CD14-positive monocyte (primary cell): Measurements from ENCODE around the gene IFNK. TPM values are rescaled to one million over a fixed set of nuclear protein-coding genes. Genes with fewer than 3 reads are reported as not detected.

ENCODE experiments used
- DNase-seq, 3 donors: peaks; one replicate each; pipeline ENCODE4 v3.0.0-alpha.2; 2011 to 2022
- H2AFZ ChIP-seq: 2 replicates; pipeline ENCODE4 v1.6.0; 2012; ENCODE audit warnings: mild to moderate bottlenecking, low read depth, low read length, inconsistent platforms; ENCODE audit not compliant: insufficient read depth, poor library complexity, severe bottlenecking
- H3K27ac ChIP-seq, 2 donors: 1 replicate in 1 of 2; 2 replicates in 1 of 2; pipeline ENCODE4 v1.5.1; 2012 to 2013; ENCODE audit warnings: low read length in 2 of 2, control low read depth in 1 of 2, inconsistent platforms in 1 of 2, low read depth in 1 of 2, mild to moderate bottlenecking in 1 of 2
- H3K27me3 ChIP-seq, 2 donors: one replicate each; pipeline versions ENCODE4 v1.6.0 to v1.6.1; 2011 to 2013; ENCODE audit warnings: low read length in 2 of 2; ENCODE audit not compliant: control insufficient read depth in 2 of 2, insufficient read depth in 2 of 2
- H3K36me3 ChIP-seq, 2 donors: replicated peaks in 1 of 2; 1 replicate in 1 of 2; 2 replicates in 1 of 2; pipeline versions ENCODE4 v1.5.1 to v1.6.1; 2012 to 2013; ENCODE audit warnings: low read length in 2 of 2, control low read depth in 1 of 2, inconsistent platforms in 1 of 2, mild to moderate bottlenecking in 1 of 2; ENCODE audit not compliant: insufficient read depth in 2 of 2, control insufficient read depth in 1 of 2
- H3K4me1 ChIP-seq, 2 donors: 1 replicate in 1 of 2; 2 replicates in 1 of 2; pipeline versions ENCODE4 v1.5.1 to v1.6.1; 2012 to 2013; ENCODE audit warnings: low read length in 2 of 2, control low read depth in 1 of 2, inconsistent platforms in 1 of 2, mild to moderate bottlenecking in 1 of 2, moderate library complexity in 1 of 2; ENCODE audit not compliant: insufficient read depth in 2 of 2, control insufficient read depth in 1 of 2
- H3K4me2 ChIP-seq: replicated peaks from 2 replicates; pipeline ENCODE3; 2012; ENCODE audit warnings: low read length, moderate library complexity, mild to moderate bottlenecking; ENCODE audit not compliant: poor library complexity, severe bottlenecking; ENCODE audit errors: extremely low read depth
- H3K4me3 ChIP-seq, 3 experiments: fragments of 200-600 bp in 1 of 3; sonication (generic) in 1 of 3; replicated peaks in 1 of 3; 1 replicate in 2 of 3; 2 replicates in 1 of 3; pipeline ENCODE4 v1.5.1; 2011 to 2013; ENCODE audit warnings: low read length in 3 of 3, mild to moderate bottlenecking in 3 of 3, control low read depth in 2 of 3, low read depth in 2 of 3, inconsistent platforms in 1 of 3, moderate library complexity in 1 of 3
- H3K79me2 ChIP-seq: 2 replicates; pipeline ENCODE4 v1.6.0; 2012; ENCODE audit warnings: mild to moderate bottlenecking, control low read depth, inconsistent platforms, low read length, moderate library complexity; ENCODE audit not compliant: insufficient read depth
- H3K9ac ChIP-seq: 2 replicates; pipeline ENCODE4 v1.6.0; 2017; ENCODE audit warnings: low read length, mild to moderate bottlenecking; ENCODE audit not compliant: insufficient read depth, poor library complexity, severe bottlenecking
- H3K9me3 ChIP-seq, 2 donors: replicated peaks in 1 of 2; 1 replicate in 1 of 2; 2 replicates in 1 of 2; pipeline versions ENCODE4 v1.5.1 to v1.6.1; 2012 to 2013; ENCODE audit warnings: low read length in 2 of 2, control low read depth in 1 of 2; ENCODE audit not compliant: control insufficient read depth in 1 of 2, insufficient read depth in 1 of 2
- H4K20me1 ChIP-seq: 2 replicates; pipeline ENCODE4 v1.6.0; 2012; ENCODE audit warnings: mild to moderate bottlenecking, low read length, control low read depth, moderate library complexity; ENCODE audit not compliant: insufficient read depth
- H3K27ac Mint-ChIP-seq, 7 donors: one replicate each; pipeline ENCODE4 v1.8.0; 2020; ENCODE audit warnings: mild to moderate bottlenecking in 7 of 7, mixed read lengths in 7 of 7, moderate library complexity in 6 of 7, inconsistent platforms in 2 of 7
- H3K27me3 Mint-ChIP-seq, 3 donors: one replicate each; pipeline ENCODE4 v1.8.0; 2021 to 2022; ENCODE audit warnings: low read depth in 3 of 3, mild to moderate bottlenecking in 3 of 3, mixed read lengths in 3 of 3, moderate library complexity in 3 of 3, inconsistent platforms in 1 of 3
- H3K36me3 Mint-ChIP-seq, 2 donors: one replicate each; pipeline ENCODE4 v1.8.0; 2020; ENCODE audit warnings: mixed read lengths in 2 of 2, inconsistent platforms in 1 of 2, mild to moderate bottlenecking in 1 of 2
- H3K4me1 Mint-ChIP-seq: one replicate; pipeline ENCODE4 v1.8.0; 2020; ENCODE audit warnings: mild to moderate bottlenecking, mixed read lengths
- H3K4me3 Mint-ChIP-seq, 2 donors: one replicate each; pipeline ENCODE4 v1.8.0; 2020; ENCODE audit warnings: mild to moderate bottlenecking in 2 of 2, mixed read lengths in 2 of 2, moderate library complexity in 1 of 2
- H3K9me3 Mint-ChIP-seq, 7 donors: one replicate each; pipeline ENCODE4 v1.8.0; 2020 to 2022; ENCODE audit warnings: mixed read lengths in 7 of 7, mild to moderate bottlenecking in 6 of 7, moderate library complexity in 6 of 7, inconsistent platforms in 2 of 7
- CTCF ChIP-seq: fragments of 200-600 bp; IDR thresholded peaks from one replicate; pipeline ENCODE4 v1.8.0; 2022; ENCODE audit warnings: antibody characterized with exemption, mild to moderate bottlenecking
- WGBS: methylation state at CpG from one replicate; pipeline ENCODE4 v1.1.5; 2013; ENCODE audit warnings: missing lambda C conversion rate; ENCODE audit not compliant: insufficient coverage; 5-methylcytosine and 5-hydroxymethylcytosine counted together
- intact Hi-C, 2 donors: fragments of 100-400 bp; cut with micrococcal nuclease; formaldehyde crosslinking; loops; one replicate each; pipeline versions ENCODE4 v1.15.0 to v1.15.1; 2023
- polyA plus RNA-seq, 3 donors: library from polyadenylated mRNA; depleted of rRNA in 1 of 3; unstranded in 2 of 3; stranded (reverse) in 1 of 3; fragments of 300-500 nt in 2 of 3; fragments of >200 nt in 1 of 3; fragmentation: Illumina TruSeq in 2 of 3; gene quantifications; 1 replicate in 2 of 3; 2 replicates in 1 of 3; pipeline ENCODE4 v1.2.3, GENCODE V29; 2012 to 2021

IFNK gene
- polyA plus RNA-seq, 3 donors = not detected

- H3K4me3 ChIP-seq = no peak overlapping the region
Measured at GRCh38 chr9:27537027-27537435, 12.9 kb downstream of the IFNK start.

GRCh38 chr9:27537756-27538155, 13.7 kb downstream of the IFNK start:
- Histone ChIP-seq H3K9me3 (no peaks in the 10 kb centered on the region), H2AFZ (no peak overlapping the region), H3K27ac (no peak overlapping the region), H3K4me1 (peaks cover 29% of the 10 kb centered on the region in 2 donors), H3K4me2 (no peak overlapping the region), H3K79me2 (no peaks in the 10 kb centered on the region), H3K9ac (no peak overlapping the region), H3K36me3 (peaks cover 46 to 83% of the 10 kb centered on the region in 2 donors), H4K20me1 (peaks cover 30% of the 10 kb centered on the region), H3K27me3 (no peaks in the 10 kb centered on the region), H3K4me3 (no peak overlapping the region)
- H3K27ac Mint-ChIP-seq = peak overlapping the region in 2 of 7 donors; percentile 7 to 54
- intact Hi-C loops = loop anchor here in 1 of 2 donors (2.0 kb wide), 1 partner anchor 207 kb away; no protein-coding TSS in a partner anchor
- no peak for TF ChIP-seq CTCF
- no peak for DNase-seq
- no peaks in the 10 kb centered on the region for H3K27me3 Mint-ChIP-seq
- H3K4me3 Mint-ChIP-seq = no peak overlapping the region
- peaks cover 42% of the 10 kb centered on the region for H3K4me1 Mint-ChIP-seq
- no peaks in the 10 kb centered on the region for H3K9me3 Mint-ChIP-seq
- H3K36me3 Mint-ChIP-seq = peaks cover 70 to 82% of the 10 kb centered on the region in 2 donors
- no CpG with 5 or more reads among the region's 1 CpG for WGBS

More at GRCh38 chr9:27537027-27537435, 12.9 kb downstream of the IFNK start:
- no peaks in the 10 kb centered on the region for H3K27me3 Mint-ChIP-seq
- H3K4me1 Mint-ChIP-seq = peaks cover 42% of the 10 kb centered on the region
- H3K4me3 Mint-ChIP-seq = no peak overlapping the region
- H3K27ac ChIP-seq = no peak overlapping the region
- peaks cover 66 to 79% of the 10 kb centered on the region in 2 donors for H3K36me3 Mint-ChIP-seq
- H2AFZ ChIP-seq = no peak overlapping the region
- peaks cover 38 to 83% of the 10 kb centered on the region in 2 donors for H3K36me3 ChIP-seq
- TF ChIP-seq CTCF = no peak
- no peak overlapping the region for H3K4me2 ChIP-seq
- H3K27me3 ChIP-seq = no peaks in the 10 kb centered on the region
- H3K9ac ChIP-seq = no peak overlapping the region
- H3K4me1 ChIP-seq = peaks cover 29% of the 10 kb centered on the region in 2 donors
- peak overlapping the region in 2 of 7 donors; percentile 43 to 64 for H3K27ac Mint-ChIP-seq
- intact Hi-C loops = no loop called here
- peaks cover 24% of the 10 kb centered on the region for H4K20me1 ChIP-seq
- no peaks in the 10 kb centered on the region for H3K9me3 Mint-ChIP-seq
- no peak for DNase-seq
- 98% methylated on average over 5 of the region's 7 CpGs for WGBS
- H3K79me2 ChIP-seq = no peaks in the 10 kb centered on the region
- no peaks in the 10 kb centered on the region for H3K9me3 ChIP-seq
